Measurements from ENCODE around the gene ADPRHL1. TPM values are rescaled to one million over a fixed set of nuclear protein-coding genes. Genes with fewer than 3 reads are reported as not detected.

The ADPRHL1 gene
- total and polyA plus RNA-seq, 2 donors (not counting 1 experiment from before 2014, with no cell fraction given): 0.28 to 1.3 TPM

GRCh38 chr13:113442985-113443362, 10.3 kb downstream of the ADPRHL1 start:
- no peak overlapping the region for H3K9ac ChIP-seq (ENCODE audit: low read length)
- DNase-seq (no peak), ATAC-seq (ENCODE audit: low read depth) (no peak)
- no peaks in the 10 kb centered on the region for H3K36me3 ChIP-seq (replicated peaks in 1 of 2; ENCODE audit: control extremely low read depth in 1 of 2, control insufficient read depth in 1 of 2, extremely low read depth in 1 of 2, insufficient read depth in 2 of 2, low read length in 1 of 2)
- H3K4me1 ChIP-seq (ENCODE audit: control insufficient read depth in 2 of 2, insufficient read depth in 2 of 2, low read length in 2 of 2): peaks cover 11 to 27% of the 10 kb centered on the region in 2 donors
- H4K20me1 ChIP-seq (ENCODE audit: control insufficient read depth, insufficient read depth, low read length, poor library complexity, severe bottlenecking): no peaks in the 10 kb centered on the region
- CTCF ChIA-PET: no interaction called here
- TF ChIP-seq EZH2 (IDR thresholded peaks at IDR 0.05; ENCODE audit: borderline replicate concordance, insufficient read depth, low read depth, low read length, poor library complexity, severe bottlenecking) (no peak), CTCF (IDR thresholded peaks at IDR 0.05) (no peak)
- Mint-ChIP-seq H3K27ac (no peak overlapping the region), H3K4me3 (no peak overlapping the region), H3K27me3 (no peaks in the 10 kb centered on the region), H3K4me1 (peaks cover 23% of the 10 kb centered on the region), H3K9me3 (ENCODE audit: insufficient read depth) (no peaks in the 10 kb centered on the region)
- H3K4me3 ChIP-seq (ENCODE audit: control extremely low read depth in 1 of 5, extremely low read depth in 1 of 5, insufficient read depth in 1 of 5, low read depth in 2 of 5, low read length in 4 of 5): no peak overlapping the region
- peaks cover 0 to 3% (median 0%) of the 10 kb centered on the region in 4 experiments for H3K27me3 ChIP-seq (replicated peaks in 1 of 4; ENCODE audit: control extremely low read depth in 1 of 4, control insufficient read depth in 3 of 4, insufficient read depth in 4 of 4, low read length in 3 of 4)
- no peak overlapping the region for H2AFZ ChIP-seq (ENCODE audit: insufficient read depth, low read depth, low read length, poor library complexity, severe bottlenecking)
- no peaks in the 10 kb centered on the region for H3K79me2 ChIP-seq (ENCODE audit: control insufficient read depth, insufficient read depth, low read length)
- H3K4me2 ChIP-seq (replicated peaks; ENCODE audit: low read depth, low read length, poor library complexity, severe bottlenecking): no peak overlapping the region
- H3K9me3 ChIP-seq (ENCODE audit: control extremely low read depth in 1 of 3, control insufficient read depth in 2 of 3, insufficient read depth in 1 of 3, low read length in 2 of 3): peaks cover 0 to 3% (median 0%) of the 10 kb centered on the region in 3 donors
- WGBS (ENCODE audit: insufficient coverage): 100% methylated on average over 1 of the region's 1 CpG
- intact Hi-C loops (cut with micrococcal nuclease): no loop called here
- no peak overlapping the region for H3K27ac ChIP-seq (ENCODE audit: low read length in 2 of 2)
- POLR2A ChIA-PET: no interaction called here

GRCh38 chr13:113442354-113442984, 10.8 kb downstream of the ADPRHL1 start:
- DNase-seq: no peak
- ChIA-PET POLR2A (no interaction called here), CTCF (no interaction called here)
- no peaks in the 10 kb centered on the region for H4K20me1 ChIP-seq (ENCODE audit: control insufficient read depth, insufficient read depth, low read length, poor library complexity, severe bottlenecking)
- no peaks in the 10 kb centered on the region for H3K79me2 ChIP-seq (ENCODE audit: control insufficient read depth, insufficient read depth, low read length)
- H3K36me3 ChIP-seq (replicated peaks in 1 of 2; ENCODE audit: control extremely low read depth in 1 of 2, control insufficient read depth in 1 of 2, extremely low read depth in 1 of 2, insufficient read depth in 2 of 2, low read length in 1 of 2): no peaks in the 10 kb centered on the region
- H3K27me3 ChIP-seq (replicated peaks in 1 of 4; ENCODE audit: control extremely low read depth in 1 of 4, control insufficient read depth in 3 of 4, insufficient read depth in 4 of 4, low read length in 3 of 4): peaks cover 0 to 3% (median 0%) of the 10 kb centered on the region in 4 experiments
- no peak overlapping the region for H2AFZ ChIP-seq (ENCODE audit: insufficient read depth, low read depth, low read length, poor library complexity, severe bottlenecking)
- H3K4me2 ChIP-seq (replicated peaks; ENCODE audit: low read depth, low read length, poor library complexity, severe bottlenecking): no peak overlapping the region
- H3K9ac ChIP-seq (ENCODE audit: low read length): no peak overlapping the region
- intact Hi-C loops (cut with micrococcal nuclease): no loop called here
- ATAC-seq (ENCODE audit: low read depth): no peak
- no peak overlapping the region for H3K4me3 ChIP-seq (ENCODE audit: control extremely low read depth in 1 of 5, extremely low read depth in 1 of 5, insufficient read depth in 1 of 5, low read depth in 2 of 5, low read length in 4 of 5)
- Mint-ChIP-seq H3K27ac (no peak overlapping the region), H3K27me3 (no peaks in the 10 kb centered on the region), H3K9me3 (ENCODE audit: insufficient read depth) (no peaks in the 10 kb centered on the region), H3K4me1 (peaks cover 23% of the 10 kb centered on the region), H3K4me3 (no peak overlapping the region)
- over 99% methylated on average over 9 of the region's 10 CpGs for WGBS (ENCODE audit: insufficient coverage)
- peaks cover 0 to 3% (median 0%) of the 10 kb centered on the region in 3 donors for H3K9me3 ChIP-seq (ENCODE audit: control extremely low read depth in 1 of 3, control insufficient read depth in 2 of 3, insufficient read depth in 1 of 3, low read length in 2 of 3)
- H3K27ac ChIP-seq (ENCODE audit: low read length in 2 of 2): no peak overlapping the region
- H3K4me1 ChIP-seq (ENCODE audit: control insufficient read depth in 2 of 2, insufficient read depth in 2 of 2, low read length in 2 of 2): peaks cover 11 to 27% of the 10 kb centered on the region in 2 donors
- TF ChIP-seq EZH2 (IDR thresholded peaks at IDR 0.05; ENCODE audit: borderline replicate concordance, insufficient read depth, low read depth, low read length, poor library complexity, severe bottlenecking) (no peak), CTCF (IDR thresholded peaks at IDR 0.05) (no peak)
